HepG2 (cell line): ENCODE data around the gene STPG4. TPM values are rescaled to one million over a fixed set of nuclear protein-coding genes. Genes with fewer than 3 reads are reported as not detected.

Experiments
- ARNT2 ChIP-seq: sonication (generic); formaldehyde crosslinking; IDR thresholded peaks from 2 replicates; pipeline ENCODE4 v1.8.0; 2022; ENCODE audit warnings: mild to moderate bottlenecking, low read depth, missing genetic modification reagents, moderate library complexity
- ETV6 ChIP-seq: sonication (generic); formaldehyde crosslinking; conservative IDR thresholded peaks from 2 replicates; pipeline ENCODE4 v1.4.0; 2020; ENCODE audit warnings: missing genetic modification reagents
- HNRNPH1 ChIP-seq: fragments of 200-400 bp; formaldehyde crosslinking; optimal IDR thresholded peaks from 2 replicates; pipeline ENCODE3; 2017; ENCODE audit warnings: mild to moderate bottlenecking, low read depth, low read length
- KDM3A ChIP-seq: IDR thresholded peaks from 2 replicates; pipeline ENCODE4 v1.6.1; 2018; ENCODE audit warnings: low read depth, missing compliant biosample characterization
- KMT2B ChIP-seq: IDR thresholded peaks from 2 replicates; pipeline ENCODE4 v1.6.1; 2016; ENCODE audit warnings: missing genetic modification reagents, missing compliant biosample characterization
- MEIS1 ChIP-seq: sonication (generic); formaldehyde crosslinking; IDR thresholded peaks from 2 replicates; pipeline ENCODE4 v1.9.0; 2021; ENCODE audit warnings: mild to moderate bottlenecking, missing genetic modification reagents, moderate library complexity, borderline replicate concordance
- NR2F2 ChIP-seq: IDR thresholded peaks from 2 replicates; pipeline ENCODE4 v1.6.1; 2012; ENCODE audit warnings: low read depth, inconsistent platforms, borderline replicate concordance
- PITX1 ChIP-seq: sonication (generic); formaldehyde crosslinking; IDR thresholded peaks from 2 replicates; pipeline ENCODE4 v1.5.1; 2020; ENCODE audit warnings: mild to moderate bottlenecking, missing genetic modification reagents
- PLRG1 ChIP-seq: fragments of 450-650 bp; conservative IDR thresholded peaks from 2 replicates; pipeline ENCODE4 v1.6.1; 2016
- RARA ChIP-seq: IDR thresholded peaks from 2 replicates; pipeline ENCODE4 v1.6.1; 2016; ENCODE audit warnings: missing genetic modification reagents, missing compliant biosample characterization
- RFX3 ChIP-seq: IDR thresholded peaks from 2 replicates; pipeline ENCODE4 v1.6.1; 2016; ENCODE audit warnings: missing biosample characterization, missing genetic modification reagents
- SMARCE1 ChIP-seq: fragments of 450-650 bp; IDR thresholded peaks from 2 replicates; pipeline ENCODE4 v1.6.1; 2017; ENCODE audit warnings: borderline replicate concordance
- ZMAT3 ChIP-seq: sonication (generic); formaldehyde crosslinking; conservative IDR thresholded peaks from 2 replicates; pipeline ENCODE4 v1.7.0; 2021; ENCODE audit warnings: missing genetic modification reagents
- ZNF18 ChIP-seq: sonication (generic); formaldehyde crosslinking; IDR thresholded peaks from 2 replicates; pipeline ENCODE4 v1.8.0; 2022; ENCODE audit warnings: mild to moderate bottlenecking, missing genetic modification reagents; ENCODE audit not compliant: insufficient replicate concordance
- ZNF567 ChIP-seq: sonication (generic); formaldehyde crosslinking; IDR thresholded peaks from 2 replicates; pipeline ENCODE4 v1.8.1; 2023; ENCODE audit warnings: mild to moderate bottlenecking, missing genetic modification reagents, borderline replicate concordance
- ZNF788 ChIP-seq: sonication (generic); formaldehyde crosslinking; IDR thresholded peaks from 2 replicates; pipeline ENCODE4 v1.5.0; 2020; ENCODE audit warnings: mild to moderate bottlenecking, missing genetic modification reagents, borderline replicate concordance
- ZNF790 ChIP-seq: sonication (generic); formaldehyde crosslinking; IDR thresholded peaks from 2 replicates; pipeline ENCODE4 v1.8.0; 2022; ENCODE audit warnings: missing genetic modification reagents, mild to moderate bottlenecking, borderline replicate concordance
- polyA plus RNA-seq, 8 experiments: library from polyadenylated mRNA; depleted of rRNA in 3 of 8; stranded (reverse) in 7 of 8; unstranded in 1 of 8; fragments of >200 nt; fragmentation: Illumina TruSeq in 4 of 8; extraction: Trizol in 4 of 8; gene quantifications; 2 replicates each; pipeline versions ENCODE4 v1.2.1 to v1.2.3, GENCODE V29; 2011 to 2016; ENCODE audit warnings: low read depth in 4 of 8, missing spikeins in 1 of 8, mixed read lengths in 1 of 8; ENCODE audit not compliant: insufficient read depth in 1 of 8
- total RNA-seq, 5 experiments: library from RNA; depleted of rRNA; stranded (reverse); fragments of >200 nt; fragmentation: Illumina TruSeq; extraction: Trizol; gene quantifications; 2 replicates each; pipeline ENCODE4 v1.2.3, GENCODE V29; 2016; ENCODE audit warnings: low read depth in 1 of 5
- TF ChIP-seq, protein P1 (sequence below): sonication (generic); formaldehyde crosslinking; IDR thresholded peaks from 2 replicates; pipeline ENCODE4 v1.5.0; 2020; ENCODE audit warnings: missing genetic modification reagents
- TF ChIP-seq, protein P2 (sequence below): sonication (generic); formaldehyde crosslinking; IDR thresholded peaks from 2 replicates; pipeline ENCODE4 v1.5.1; 2020; ENCODE audit warnings: mild to moderate bottlenecking, missing genetic modification reagents, borderline replicate concordance
- TF ChIP-seq, protein P3 (sequence below): sonication (generic); formaldehyde crosslinking; IDR thresholded peaks from 2 replicates; pipeline ENCODE4 v1.4.0; 2020; ENCODE audit warnings: mild to moderate bottlenecking, missing genetic modification reagents
- TF ChIP-seq, protein P4 (sequence below): sonication (generic); formaldehyde crosslinking; conservative IDR thresholded peaks from 2 replicates; pipeline ENCODE4 v1.4.0; 2020; ENCODE audit warnings: missing genetic modification reagents
- TF ChIP-seq, protein P5 (sequence below): sonication (generic); formaldehyde crosslinking; IDR thresholded peaks from 2 replicates; pipeline ENCODE4 v1.4.0; 2020; ENCODE audit warnings: missing genetic modification reagents, low read depth, mild to moderate bottlenecking, borderline replicate concordance

STPG4 gene
- total and polyA plus RNA-seq, 2 of the 13 experiments (the other 11 are each of a cell fraction or from before 2014, with no cell fraction given): 0.11 to 0.15 TPM

DNA sequence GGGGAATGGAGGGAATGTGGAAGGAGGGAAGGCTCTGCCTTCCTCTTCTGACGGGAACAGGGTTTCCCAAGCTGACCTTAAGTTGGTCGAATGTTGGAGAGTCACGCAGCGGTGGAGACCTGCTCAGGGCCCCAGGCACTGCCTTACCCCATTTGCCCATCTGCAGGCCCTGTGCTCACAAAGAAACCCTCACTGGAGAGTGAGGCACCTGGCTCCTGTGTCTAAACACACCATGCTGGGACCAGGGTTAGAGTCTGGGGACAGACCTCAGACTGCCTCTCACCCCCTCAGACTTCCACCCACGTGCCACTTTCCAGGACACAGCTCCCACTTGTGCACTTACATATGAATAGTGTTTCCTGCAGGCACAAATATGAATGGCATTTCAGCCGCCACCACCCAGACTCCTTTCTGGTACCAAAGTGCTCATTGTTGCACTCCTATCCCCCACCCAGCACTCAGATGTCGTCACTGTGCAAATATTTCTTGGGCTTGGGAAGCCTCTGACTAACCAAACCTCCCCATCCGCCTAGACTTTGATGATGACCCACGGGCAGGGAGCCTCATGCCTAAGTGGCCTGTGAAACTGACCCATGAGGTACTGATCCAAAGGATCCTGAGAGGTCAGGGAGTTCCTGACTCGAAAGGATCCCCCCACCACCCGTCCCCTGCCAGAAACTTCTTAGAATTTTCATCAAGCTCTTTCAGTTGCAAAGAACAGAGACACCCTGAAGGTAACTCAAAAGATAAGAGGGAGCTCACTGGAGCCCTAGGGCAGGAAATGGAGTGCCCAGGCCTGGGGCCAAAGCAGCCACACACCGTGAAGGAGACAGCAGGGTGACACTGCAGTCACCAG, 78.3 kb downstream of the STPG4 start (continued):
- TF ChIP-seq, protein P1, sequence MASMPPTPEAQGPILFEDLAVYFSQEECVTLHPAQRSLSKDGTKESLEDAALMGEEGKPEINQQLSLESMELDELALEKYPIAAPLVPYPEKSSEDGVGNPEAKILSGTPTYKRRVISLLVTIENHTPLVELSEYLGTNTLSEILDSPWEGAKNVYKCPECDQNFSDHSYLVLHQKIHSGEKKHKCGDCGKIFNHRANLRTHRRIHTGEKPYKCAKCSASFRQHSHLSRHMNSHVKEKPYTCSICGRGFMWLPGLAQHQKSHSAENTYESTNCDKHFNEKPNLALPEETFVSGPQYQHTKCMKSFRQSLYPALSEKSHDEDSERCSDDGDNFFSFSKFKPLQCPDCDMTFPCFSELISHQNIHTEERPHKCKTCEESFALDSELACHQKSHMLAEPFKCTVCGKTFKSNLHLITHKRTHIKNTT (CRISPR knock-in tag): no peak
- TF ChIP-seq ZNF18 (no peak), ARNT2 (CRISPR knock-in tag) (peak; percentile 87), PITX1 (CRISPR knock-in tag) (peak; percentile 84), SMARCE1 (no peak), RFX3 (CRISPR knock-in tag) (no peak), PLRG1 (no peak), RARA (CRISPR knock-in tag) (peak; percentile 93), MEIS1 (CRISPR knock-in tag) (peak; percentile 77; the same call in 1 of the 2 replicates), ZNF567 (CRISPR knock-in tag) (peak; percentile 80; the same call in 1 of the 2 replicates), ZNF788 (CRISPR knock-in tag) (peak; percentile 98), HNRNPH1 (no peak), ETV6 (CRISPR knock-in tag) (no peak), ZNF790 (CRISPR knock-in tag) (no peak), KMT2B (CRISPR knock-in tag) (peak; percentile 60; the same call in 1 of the 2 replicates), KDM3A (peak; percentile 90; the same call in 1 of the 2 replicates), ZMAT3 (CRISPR knock-in tag) (0 out of 2 replicates have a peak, but pooled peaks have one; percentile 27), NR2F2 (no peak)
- TF ChIP-seq, protein P2, sequence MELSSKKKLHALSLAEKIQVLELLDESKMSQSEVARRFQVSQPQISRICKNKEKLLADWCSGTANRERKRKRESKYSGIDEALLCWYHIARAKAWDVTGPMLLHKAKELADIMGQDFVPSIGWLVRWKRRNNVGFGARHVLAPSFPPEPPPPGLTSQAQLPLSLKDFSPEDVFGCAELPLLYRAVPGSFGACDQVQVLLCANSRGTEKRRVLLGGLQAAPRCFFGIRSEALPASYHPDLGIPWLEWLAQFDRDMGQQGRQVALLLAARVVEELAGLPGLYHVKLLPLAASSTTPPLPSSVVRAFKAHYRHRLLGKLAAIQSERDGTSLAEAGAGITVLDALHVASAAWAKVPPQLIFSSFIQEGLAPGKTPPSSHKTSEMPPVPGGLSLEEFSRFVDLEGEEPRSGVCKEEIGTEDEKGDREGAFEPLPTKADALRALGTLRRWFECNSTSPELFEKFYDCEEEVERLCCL (CRISPR knock-in tag): no peak
- TF ChIP-seq, protein P3, sequence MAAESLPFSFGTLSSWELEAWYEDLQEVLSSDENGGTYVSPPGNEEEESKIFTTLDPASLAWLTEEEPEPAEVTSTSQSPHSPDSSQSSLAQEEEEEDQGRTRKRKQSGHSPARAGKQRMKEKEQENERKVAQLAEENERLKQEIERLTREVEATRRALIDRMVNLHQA (CRISPR knock-in tag): no peak
- TF ChIP-seq, protein P4, sequence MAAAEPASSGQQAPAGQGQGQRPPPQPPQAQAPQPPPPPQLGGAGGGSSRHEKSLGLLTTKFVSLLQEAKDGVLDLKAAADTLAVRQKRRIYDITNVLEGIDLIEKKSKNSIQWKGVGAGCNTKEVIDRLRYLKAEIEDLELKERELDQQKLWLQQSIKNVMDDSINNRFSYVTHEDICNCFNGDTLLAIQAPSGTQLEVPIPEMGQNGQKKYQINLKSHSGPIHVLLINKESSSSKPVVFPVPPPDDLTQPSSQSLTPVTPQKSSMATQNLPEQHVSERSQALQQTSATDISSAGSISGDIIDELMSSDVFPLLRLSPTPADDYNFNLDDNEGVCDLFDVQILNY (CRISPR knock-in tag): no peak
- TF ChIP-seq, protein P5, sequence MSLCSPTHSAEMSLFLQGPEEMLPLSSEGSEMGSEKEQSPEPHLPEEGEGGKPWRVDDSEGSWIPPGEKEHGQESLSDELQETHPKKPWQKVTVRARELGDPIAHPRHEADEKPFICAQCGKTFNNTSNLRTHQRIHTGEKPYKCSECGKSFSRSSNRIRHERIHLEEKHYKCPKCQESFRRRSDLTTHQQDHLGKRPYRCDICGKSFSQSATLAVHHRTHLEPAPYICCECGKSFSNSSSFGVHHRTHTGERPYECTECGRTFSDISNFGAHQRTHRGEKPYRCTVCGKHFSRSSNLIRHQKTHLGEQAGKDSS (CRISPR knock-in tag): peak; percentile 100
